Aorta (tissue), 5 donors: ENCODE results near the gene BNIPL. TPM values are rescaled to one million over a fixed set of nuclear protein-coding genes. Genes with fewer than 3 reads are reported as not detected.

Experiments
- ATAC-seq: fragments of 200-7000 bp; cut with Tn5 transposase; one replicate; pipeline ENCODE4 v1.9.1; 2022; ENCODE audit warnings: moderate library complexity; ENCODE audit not compliant: low FRiP score
- DNase-seq, 2 donors: peaks; one replicate each; pipeline ENCODE4 v3.0.0-alpha.2; 2020
- H3K27ac ChIP-seq, 2 donors: one replicate each; pipeline ENCODE4 v1.5.1; 2013; ENCODE audit warnings: low read length in 2 of 2, mild to moderate bottlenecking in 2 of 2, moderate library complexity in 2 of 2, control low read depth in 1 of 2, inconsistent platforms in 1 of 2, low read depth in 1 of 2
- H3K27me3 ChIP-seq, 2 donors: one replicate each; pipeline ENCODE4 v1.6.1; 2013; ENCODE audit warnings: control low read depth in 1 of 2, low read length in 1 of 2, mild to moderate bottlenecking in 1 of 2, moderate library complexity in 1 of 2; ENCODE audit not compliant: insufficient read depth in 2 of 2, control insufficient read depth in 1 of 2
- H3K36me3 ChIP-seq, 2 donors: one replicate each; pipeline ENCODE4 v1.6.1; 2013; ENCODE audit warnings: control low read depth in 1 of 2, low read length in 1 of 2, mild to moderate bottlenecking in 1 of 2; ENCODE audit not compliant: insufficient read depth in 2 of 2, control insufficient read depth in 1 of 2
- H3K4me1 ChIP-seq, 2 donors: one replicate each; pipeline ENCODE4 v1.6.1; 2013; ENCODE audit warnings: low read length in 2 of 2, control low read depth in 1 of 2, mild to moderate bottlenecking in 1 of 2, moderate library complexity in 1 of 2; ENCODE audit not compliant: insufficient read depth in 2 of 2, control insufficient read depth in 1 of 2
- H3K4me3 ChIP-seq, 2 donors: one replicate each; pipeline ENCODE4 v1.5.1; 2013; ENCODE audit warnings: low read length in 2 of 2, control low read depth in 1 of 2, mild to moderate bottlenecking in 1 of 2
- H3K9me3 ChIP-seq: one replicate; pipeline ENCODE4 v1.6.1; 2013; ENCODE audit warnings: mild to moderate bottlenecking, low read length; ENCODE audit not compliant: control insufficient read depth
- WGBS, 2 donors: extraction: QIAGEN DNeasy Blood & Tissue Kit; methylation state at CpG; one replicate each; pipeline ENCODE4 v1.1.7; 2013; 5-methylcytosine and 5-hydroxymethylcytosine counted together
- intact Hi-C, 2 donors: fragments of 100-400 bp; cut with DNase I; formaldehyde crosslinking; loops; one replicate each; pipeline versions ENCODE4 v1.14.2 to v1.15.0; 2022
- polyA plus RNA-seq, 2 donors: library from polyadenylated mRNA; stranded (reverse); fragments of 200-250 nt; gene quantifications; one replicate each; pipeline ENCODE4 v1.2.3, GENCODE V29; 2013
- total RNA-seq, 2 donors: library from RNA; stranded (reverse); fragmentation: NEBNext Ultra II Directional; extraction: Animal tissue kit (Norgen Biotek cat#: 25700); gene quantifications; one replicate each; pipeline ENCODE4 v1.2.1, GENCODE V29; 2021
- donor health status: healthy with polysubstance abuse.
- donor health status: Bipolar disorder and iron deficiency.
- donor health status: DM: no; HTN: no; CAD: no.
- donor health status: DM: no; HTN: no; CAD: no.
- donor health status: DM: yes; HTN: yes; CAD: no.

The BNIPL gene
- total and polyA plus RNA-seq, 4 donors: 0.29 to 0.54 (median 0.38) TPM; not detected in 1

GRCh38 chr1:151013518-151013917 lies 22.9 kb upstream of the BNIPL start:
- H3K27ac ChIP-seq: no peak overlapping the region

DNA sequence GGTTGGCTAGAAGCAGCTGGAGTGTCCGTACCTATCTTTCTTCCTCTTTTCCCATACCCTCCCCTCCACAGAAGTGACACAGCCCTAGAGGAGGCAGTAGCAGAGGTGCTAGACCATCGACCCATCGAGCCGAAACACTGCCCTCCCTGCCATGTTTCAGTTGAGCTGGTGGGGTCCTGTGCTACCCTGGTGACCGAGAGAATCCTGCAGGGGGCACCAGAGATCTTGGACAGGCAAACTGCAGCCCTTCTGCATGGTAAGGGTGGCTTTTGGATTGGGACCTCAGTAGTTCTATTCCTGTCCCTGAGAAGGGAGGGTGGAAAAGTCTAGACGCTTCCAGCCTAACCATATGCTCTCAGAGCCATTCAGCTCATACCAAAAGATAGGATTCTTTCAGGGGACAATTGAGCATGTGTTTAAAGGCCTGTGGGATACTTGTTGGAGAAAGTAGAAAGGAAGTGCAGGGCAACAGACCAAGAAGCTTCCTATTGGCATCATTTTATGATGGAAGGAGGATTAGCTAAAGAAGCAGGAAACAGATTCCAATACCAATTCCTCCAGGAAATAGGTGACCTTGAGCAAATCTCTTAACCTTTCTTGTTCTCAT lies 11.7 kb upstream of the BNIPL start:
- Histone ChIP-seq H3K9me3 (no peaks in the 10 kb centered on the region), H3K36me3 (peaks cover 0 to 8% of the 10 kb centered on the region in 2 donors), H3K4me3 (no peak overlapping the region), H3K27ac (peak overlapping the region in 1 of 2 donors; percentile 48), H3K27me3 (no peaks in the 10 kb centered on the region), H3K4me1 (no peaks in the 10 kb centered on the region)
- 22 to 30% methylated on average over 6 of the region's 6 CpGs for WGBS, 2 donors
- DNase-seq (peak; percentile 90 to 92), ATAC-seq (peak; percentile 91)
- intact Hi-C loops: loop anchor here in 1 of 2 donors (2.0 kb wide), 1 partner anchor 132 kb away; the partner anchor contains the start of gene TNFAIP8L2

More at GRCh38 chr1:151013518-151013917, 22.9 kb upstream of the BNIPL start:
- WGBS, 2 donors: 0 to 9% methylated on average over 2 of the region's 2 CpGs
- ATAC-seq: peak; percentile 27
- Histone ChIP-seq H3K36me3 (no peaks in the 10 kb centered on the region), H3K4me3 (no peak overlapping the region), H3K4me1 (peaks cover 0 to 2% of the 10 kb centered on the region in 2 donors), H3K27me3 (no peaks in the 10 kb centered on the region), H3K9me3 (no peaks in the 10 kb centered on the region)
- DNase-seq: no peak
- intact Hi-C loops: no loop called here

DNA sequence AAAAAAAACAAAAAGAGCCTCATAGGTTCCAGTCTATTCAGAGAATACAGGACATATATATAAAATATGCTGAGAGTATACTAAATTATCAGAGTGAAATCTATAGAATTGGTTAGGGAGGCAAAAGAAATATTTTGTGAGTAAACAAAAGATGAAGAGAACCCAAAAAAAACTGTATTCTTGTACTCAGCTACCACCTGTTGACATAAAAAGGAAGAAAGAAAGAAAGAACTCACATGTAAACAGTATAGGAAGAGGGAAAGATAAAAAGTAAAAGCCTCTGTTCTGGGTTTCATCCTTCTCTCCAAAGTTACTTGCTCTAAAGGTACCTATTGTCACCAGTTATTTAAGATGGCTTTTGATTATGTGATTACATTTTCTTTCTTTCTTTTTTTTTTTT lies 9.9 kb upstream of the BNIPL start:
- ATAC-seq: no peak
- intact Hi-C loops: no loop called here
- H3K4me3 ChIP-seq: no peak overlapping the region

DNA sequence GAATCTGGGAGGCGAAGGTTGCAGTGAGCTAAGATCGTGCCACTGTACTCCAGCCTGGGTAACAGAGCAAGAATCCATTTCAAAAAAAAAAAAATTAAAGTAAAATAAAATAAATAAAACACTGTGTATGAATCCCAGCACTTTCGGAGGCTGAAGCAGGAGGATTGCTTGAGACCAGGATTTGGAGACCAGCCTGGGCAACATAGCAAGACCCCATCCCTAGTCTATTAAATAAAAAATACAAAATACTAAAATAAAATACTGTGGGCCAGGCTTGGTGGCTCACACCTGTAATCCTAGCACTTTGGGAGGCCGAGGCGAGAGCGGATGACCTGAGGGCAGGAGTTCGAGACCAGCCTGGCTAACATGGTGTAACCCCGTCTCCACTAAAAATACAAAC lies 4.2 kb upstream of the BNIPL start:
- no peaks in the 10 kb centered on the region for H3K4me1 ChIP-seq

More for the DNA sequence above, 9.9 kb upstream of the BNIPL start:
- no peaks in the 10 kb centered on the region for H3K27me3 ChIP-seq
- H3K4me1 ChIP-seq: no peaks in the 10 kb centered on the region
- DNase-seq: no peak
- H3K9me3 ChIP-seq: no peaks in the 10 kb centered on the region
- no peak overlapping the region for H3K27ac ChIP-seq
- H3K36me3 ChIP-seq: peaks cover 0 to 8% of the 10 kb centered on the region in 2 donors

GRCh38 chr1:151035167-151035566 lies 1.2 kb upstream of the BNIPL start:
- Histone ChIP-seq H3K36me3 (peaks cover 0 to 10% of the 10 kb centered on the region in 2 donors), H3K4me3 (no peak overlapping the region), H3K4me1 (no peaks in the 10 kb centered on the region), H3K27me3 (no peaks in the 10 kb centered on the region), H3K9me3 (no peaks in the 10 kb centered on the region), H3K27ac (no peak overlapping the region)
- 88 to 93% methylated on average over 3 of the region's 3 CpGs for WGBS, 2 donors
- DNase-seq: no peak
- intact Hi-C loops: no loop called here
- no peak for ATAC-seq

More for the DNA sequence above, 4.2 kb upstream of the BNIPL start:
- 95 to 97% methylated on average over 8 of the region's 8 CpGs for WGBS, 2 donors
- ATAC-seq: no peak
- no peak overlapping the region for H3K4me3 ChIP-seq
- no peaks in the 10 kb centered on the region for H3K9me3 ChIP-seq
- H3K27me3 ChIP-seq: no peaks in the 10 kb centered on the region
- peaks cover 5 to 10% of the 10 kb centered on the region in 2 donors for H3K36me3 ChIP-seq
- intact Hi-C loops: no loop called here
- H3K27ac ChIP-seq: no peak overlapping the region
- no peak for DNase-seq

DNA sequence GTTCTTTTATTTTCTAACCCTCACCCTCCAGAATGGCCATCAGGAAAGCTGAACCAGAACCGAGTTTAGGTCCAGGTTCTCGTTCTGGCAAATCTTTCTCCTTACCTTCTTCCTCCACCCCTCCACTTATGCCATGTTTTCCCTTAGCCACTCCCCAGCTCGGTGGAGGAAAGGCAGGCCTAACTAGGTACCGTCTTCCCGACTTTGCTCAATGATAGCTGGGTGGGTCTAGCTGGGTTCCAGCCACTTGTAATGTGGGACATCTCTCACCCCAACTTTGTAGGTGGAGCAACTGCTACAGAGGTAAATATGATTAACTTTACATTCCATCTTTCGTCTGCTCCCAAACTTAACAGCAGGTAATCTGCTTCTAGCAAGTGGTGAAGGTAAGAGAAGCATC lies 646 bp downstream of the BNIPL start:
- no peak overlapping the region for H3K27ac ChIP-seq
- no peaks in the 10 kb centered on the region for H3K4me1 ChIP-seq
- intact Hi-C loops: no loop called here
- DNase-seq: no peak
- no peaks in the 10 kb centered on the region for H3K27me3 ChIP-seq
- WGBS, 2 donors: 83 to 90% methylated on average over 6 of the region's 6 CpGs
- H3K4me3 ChIP-seq: no peak overlapping the region
- peaks cover 0 to 10% of the 10 kb centered on the region in 2 donors for H3K36me3 ChIP-seq
- H3K9me3 ChIP-seq: no peaks in the 10 kb centered on the region
- no peak for ATAC-seq

DNA sequence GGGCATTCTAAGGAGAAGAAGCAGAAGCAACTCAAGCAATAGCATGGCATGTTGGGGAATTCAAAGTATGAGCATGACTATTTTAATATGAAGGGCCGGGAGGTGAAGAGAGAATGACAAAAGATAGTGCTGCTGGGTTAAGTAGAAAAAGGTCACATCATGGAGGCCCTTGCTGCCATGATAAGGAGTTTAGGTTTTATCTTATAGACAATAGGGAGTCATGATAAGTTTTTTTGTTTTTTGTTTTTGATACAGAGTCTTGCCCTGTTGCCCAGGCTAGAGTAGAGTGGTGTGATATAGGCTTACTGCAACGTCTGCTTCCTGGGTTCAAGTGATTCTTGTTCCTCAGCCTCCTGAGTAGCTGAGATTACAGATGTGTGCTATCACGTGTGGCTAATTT lies 3.1 kb downstream of the BNIPL start:
- intact Hi-C loops: no loop called here
- no peak for DNase-seq
- no peak overlapping the region for H3K27ac ChIP-seq
- H3K4me3 ChIP-seq: no peak overlapping the region
- 90 to 94% methylated on average over 3 of the region's 3 CpGs for WGBS, 2 donors
- H3K4me1 ChIP-seq: no peaks in the 10 kb centered on the region
- ATAC-seq: no peak
- H3K9me3 ChIP-seq: no peaks in the 10 kb centered on the region
- H3K27me3 ChIP-seq: no peaks in the 10 kb centered on the region
- H3K36me3 ChIP-seq: peaks cover 0 to 7% of the 10 kb centered on the region in 2 donors

- ATAC-seq (no peak), DNase-seq (no peak)
- intact Hi-C loops: no loop called here
- 90 to 92% methylated on average over 1 of the region's 1 CpG for WGBS, 2 donors
- Histone ChIP-seq H3K9me3 (no peaks in the 10 kb centered on the region), H3K36me3 (no peaks in the 10 kb centered on the region), H3K27me3 (no peaks in the 10 kb centered on the region), H3K4me3 (no peak overlapping the region), H3K4me1 (no peaks in the 10 kb centered on the region), H3K27ac (no peak overlapping the region)
These were observed 6.8 kb downstream of the BNIPL start for GRCh38 chr1:151043163-151043562.

DNA sequence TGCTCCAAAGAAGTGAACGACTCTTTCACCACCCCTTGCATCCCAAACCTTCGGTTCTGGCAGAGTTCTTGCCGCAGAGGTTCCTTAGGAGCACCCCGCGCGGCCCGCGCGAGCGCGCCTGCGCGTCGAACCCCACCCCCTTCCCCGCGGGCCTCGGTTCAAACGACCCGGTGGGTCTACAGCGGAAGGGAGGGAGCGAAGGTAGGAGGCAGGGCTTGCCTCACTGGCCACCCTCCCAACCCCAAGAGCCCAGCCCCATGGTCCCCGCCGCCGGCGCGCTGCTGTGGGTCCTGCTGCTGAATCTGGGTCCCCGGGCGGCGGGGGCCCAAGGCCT lies 11.2 kb downstream of the BNIPL start, which contains the start of gene C1orf56:
Gene C1orf56, plus strand, starts transcription at position 161 of the 334 bp plus-strand sequence. Its CDS starts 97 bp downstream, at position 258.
- Histone ChIP-seq H3K4me1 (no peaks in the 10 kb centered on the region), H3K27me3 (no peaks in the 10 kb centered on the region), H3K4me3 (peak within 1 kb of the TSS; percentile 51 to 82), H3K36me3 (peaks cover 0 to 2% of the 10 kb centered on the region in 2 donors), H3K9me3 (no peaks in the 10 kb centered on the region), H3K27ac (peak within 1 kb of the TSS in 1 of 2 donors; percentile 41)
- peak; percentile 71 to 90 for DNase-seq
- ATAC-seq: peak; percentile 88
- WGBS, 2 donors: 1% methylated on average over 29 of the region's 29 CpGs
- intact Hi-C loops: no loop called here
